Activated CD4-positive, CD25-positive, alpha-beta regulatory T cell treated with anti-CD3 and anti-CD28 coated beads, Interleukin-2, amount 50 U/mL, for 24 hours (primary cell): ENCODE data around the gene DIP2C.

Source experiments
- ATAC-seq, 2 donors: fragments of 150-1000 bp; cut with Tn5 transposase; one replicate each; pipeline ENCODE4 v1.10.0; 2021; ENCODE audit warnings: mild to moderate bottlenecking in 1 of 2, moderate library complexity in 1 of 2

DIP2C gene

GRCh38 chr10:566241-566885 is 123.1 kb downstream of the DIP2C start:
- no peak for ATAC-seq

DNA sequence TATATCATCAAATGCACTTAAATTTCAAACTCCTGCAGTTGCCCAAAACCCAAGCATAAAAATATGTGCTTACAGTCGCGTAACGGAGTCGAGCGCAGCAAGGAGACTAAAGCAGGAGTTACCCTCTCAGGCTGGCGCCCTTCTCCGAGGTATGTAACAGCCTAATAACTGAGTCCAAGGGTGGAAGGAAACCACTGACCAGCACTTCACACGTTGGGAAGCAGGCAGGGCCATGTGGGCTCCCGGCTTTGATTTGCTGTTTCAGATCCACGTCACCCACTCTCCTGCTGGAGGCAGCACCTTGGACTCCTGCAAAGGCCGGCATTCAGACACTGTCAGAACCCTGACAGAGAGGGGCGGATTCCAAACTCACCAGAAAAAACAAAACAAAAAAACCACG is 123.8 kb downstream of the DIP2C start:
- ATAC-seq: no peak

DNA sequence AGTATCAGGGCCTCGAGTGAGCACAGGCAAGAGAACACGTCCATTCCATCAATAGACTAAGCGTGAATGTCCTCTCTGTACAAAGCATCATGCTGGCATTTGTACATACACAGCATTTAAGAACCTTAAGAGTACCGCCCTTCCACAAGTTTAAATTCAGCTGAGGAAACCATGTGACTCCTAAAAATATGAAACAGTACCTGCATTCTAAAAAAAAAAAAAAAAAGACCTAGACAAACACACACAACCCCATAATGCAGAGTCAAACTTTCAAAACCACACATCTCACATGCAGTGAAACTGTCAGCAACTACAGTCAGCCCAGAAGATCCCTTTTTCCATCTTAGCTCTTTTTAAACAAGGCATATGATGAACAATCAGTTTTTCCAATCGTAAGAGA is 124.3 kb downstream of the DIP2C start:
- no peak for ATAC-seq

DNA sequence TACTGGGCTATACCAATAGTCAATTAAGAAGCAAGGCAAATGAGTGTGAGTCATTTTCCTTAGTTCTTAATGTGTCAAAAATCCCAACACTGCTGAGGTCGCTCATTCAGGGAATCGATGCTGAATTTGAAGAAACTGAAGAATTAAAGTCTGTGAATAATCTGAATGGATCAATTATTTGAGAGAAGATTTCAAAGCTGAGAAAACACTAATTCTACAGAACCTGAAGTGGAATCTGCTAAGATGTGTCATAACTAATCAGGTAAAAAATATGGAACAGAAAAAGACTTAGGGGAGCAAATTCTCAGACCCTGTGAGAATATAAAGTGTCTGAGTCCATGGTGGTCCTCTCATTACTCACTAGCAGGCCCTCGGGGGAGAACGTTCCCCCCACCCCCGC is 125.6 kb downstream of the DIP2C start:
- ATAC-seq: no peak

GRCh38 chr10:562142-562541 is 127.3 kb downstream of the DIP2C start:
- ATAC-seq: no peak

- ATAC-seq: no peak
Observed at GRCh38 chr10:561721-562120, 127.7 kb downstream of the DIP2C start.

DNA sequence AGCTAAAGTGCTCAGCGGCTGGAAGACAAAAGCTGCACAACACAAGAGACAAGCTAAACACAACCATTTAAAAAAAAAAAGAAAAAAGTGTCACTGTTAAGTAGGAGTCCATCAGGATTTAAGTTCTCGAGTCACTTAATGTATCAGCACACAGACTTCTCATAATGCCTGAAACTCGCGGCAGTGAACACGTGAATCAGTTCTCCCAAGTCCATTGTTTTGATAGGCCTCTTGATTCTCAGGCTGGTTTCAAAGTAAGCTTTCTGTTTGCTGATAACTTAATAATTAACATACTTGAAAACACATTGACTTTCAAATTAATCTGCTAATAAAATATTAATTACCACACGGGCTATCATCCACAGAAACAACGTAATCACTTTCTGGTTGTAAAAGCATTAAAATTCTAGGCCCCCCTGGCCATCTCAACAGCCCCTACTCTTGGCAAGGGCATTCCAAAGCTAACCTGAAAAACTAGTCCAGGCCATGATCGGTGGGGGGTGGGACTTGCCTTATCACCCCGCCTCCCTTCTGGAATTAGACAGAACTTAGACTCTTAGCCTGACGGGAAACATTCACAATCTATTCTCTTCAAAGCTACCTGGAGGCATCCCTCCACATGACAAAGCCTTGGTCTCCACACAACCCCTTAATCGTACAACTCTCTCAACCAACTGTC is 129.0 kb downstream of the DIP2C start:
- no peak for ATAC-seq

DNA sequence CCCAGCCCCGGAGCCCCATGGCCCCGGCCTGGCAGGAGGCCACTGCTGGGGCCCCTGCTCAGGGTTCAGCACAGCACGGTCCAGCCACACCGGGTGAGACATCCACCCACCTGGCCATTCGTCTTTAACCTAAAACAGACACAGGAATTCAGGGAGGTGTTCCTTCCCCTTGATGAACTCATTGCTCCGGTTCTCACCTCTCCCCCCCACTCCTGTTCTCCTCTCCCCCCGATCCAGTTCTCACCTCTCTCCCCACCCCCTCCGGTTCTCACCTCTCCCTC is 129.8 kb downstream of the DIP2C start:
- ATAC-seq: no peak

- ATAC-seq: no peak
Observed at GRCh38 chr10:558891-559766, 130.3 kb downstream of the DIP2C start.

DNA sequence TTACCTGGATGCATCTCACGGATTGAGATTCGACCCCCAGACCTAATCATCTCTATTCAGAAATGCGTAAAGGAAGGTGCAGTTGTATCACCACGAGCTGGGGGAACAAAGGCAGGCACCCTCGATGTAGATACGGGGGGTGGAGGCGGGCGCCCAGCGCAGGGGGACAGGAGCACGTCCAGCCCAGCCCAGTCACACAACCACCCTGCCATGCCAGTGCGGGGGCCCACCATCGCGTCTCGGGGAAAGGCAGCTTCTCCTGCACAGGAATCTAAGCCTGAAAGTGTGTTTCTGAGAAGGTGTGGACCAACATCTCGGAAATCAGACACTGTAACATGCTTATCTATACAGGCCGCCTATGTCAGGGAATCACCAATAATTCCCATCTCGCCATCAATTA is 131.1 kb downstream of the DIP2C start:
- no peak for ATAC-seq

GRCh38 chr10:557792-558328 is 131.6 kb downstream of the DIP2C start:
- no peak for ATAC-seq

DNA sequence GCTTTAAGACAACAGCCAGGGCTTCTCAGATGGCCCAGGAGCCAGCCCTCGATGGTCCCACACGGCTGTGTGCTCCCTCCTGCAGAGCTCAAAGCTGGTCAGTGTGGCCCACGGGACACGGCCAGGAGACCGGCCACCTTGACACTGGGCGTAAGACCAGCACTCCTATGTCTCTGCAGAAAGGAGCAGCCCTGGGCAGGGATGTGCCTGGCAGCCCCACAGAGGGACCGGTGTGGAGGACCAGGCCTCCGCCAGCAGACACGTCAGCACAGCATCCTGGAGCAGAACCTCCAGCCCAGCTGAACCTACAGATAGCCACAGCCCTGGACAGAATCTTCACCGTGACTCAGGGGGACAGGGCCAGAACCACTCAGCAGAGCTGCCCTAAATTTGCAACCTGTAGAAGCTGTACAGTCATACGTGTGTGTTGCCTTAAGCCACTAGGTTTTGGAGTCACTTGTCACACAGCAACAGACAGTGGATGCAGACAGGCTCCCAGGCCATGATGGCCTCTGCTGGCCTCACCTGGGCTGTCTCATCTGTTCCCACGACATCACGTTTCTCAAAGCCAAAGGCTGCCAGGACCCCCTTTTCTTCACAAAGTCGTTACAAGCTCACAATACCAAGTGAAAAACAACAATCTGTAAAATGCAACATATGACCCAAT is 132.4 kb downstream of the DIP2C start:
- no peak for ATAC-seq

DNA sequence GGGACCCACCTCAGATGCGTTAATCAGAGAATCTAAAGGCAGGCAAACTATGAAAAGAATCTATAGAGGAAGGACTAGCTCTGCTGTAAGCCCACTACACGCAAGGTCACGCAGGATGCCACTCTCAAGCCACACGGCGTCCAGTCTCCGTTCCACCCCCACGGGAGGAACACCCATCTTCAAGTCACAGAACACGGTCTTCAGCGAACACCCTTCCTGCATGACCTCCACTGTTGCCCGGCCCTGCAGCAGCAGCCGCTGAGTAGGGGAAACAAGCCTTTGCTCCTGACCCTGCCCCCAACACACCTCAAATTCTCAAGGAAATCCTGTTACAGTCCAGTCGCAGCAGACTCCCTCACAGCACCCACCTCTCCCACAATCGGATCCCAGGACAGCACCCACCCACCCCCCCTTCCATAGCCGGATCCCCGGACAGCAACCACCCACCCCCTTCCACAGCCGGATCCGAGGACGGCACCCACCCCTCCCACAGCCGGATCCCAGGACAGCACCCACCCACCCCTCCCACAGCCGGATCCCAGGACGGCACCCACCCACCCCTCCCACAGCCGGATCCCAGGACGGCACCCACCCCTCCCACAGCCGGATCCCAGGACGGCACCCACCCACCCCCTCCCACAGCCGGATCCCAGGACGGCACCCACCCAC is 133.7 kb downstream of the DIP2C start:
- ATAC-seq: no peak

GRCh38 chr10:555281-555680 is 134.2 kb downstream of the DIP2C start:
- ATAC-seq: no peak

- no peak for ATAC-seq
Observed at GRCh38 chr10:554182-554848, 135.2 kb downstream of the DIP2C start.

GRCh38 chr10:553233-553632 is 136.2 kb downstream of the DIP2C start:
- no peak for ATAC-seq

- ATAC-seq: no peak
Observed at GRCh38 chr10:552679-553078, 136.8 kb downstream of the DIP2C start.

- no peak for ATAC-seq
Observed at GRCh38 chr10:551373-552252, 137.9 kb downstream of the DIP2C start.

DNA sequence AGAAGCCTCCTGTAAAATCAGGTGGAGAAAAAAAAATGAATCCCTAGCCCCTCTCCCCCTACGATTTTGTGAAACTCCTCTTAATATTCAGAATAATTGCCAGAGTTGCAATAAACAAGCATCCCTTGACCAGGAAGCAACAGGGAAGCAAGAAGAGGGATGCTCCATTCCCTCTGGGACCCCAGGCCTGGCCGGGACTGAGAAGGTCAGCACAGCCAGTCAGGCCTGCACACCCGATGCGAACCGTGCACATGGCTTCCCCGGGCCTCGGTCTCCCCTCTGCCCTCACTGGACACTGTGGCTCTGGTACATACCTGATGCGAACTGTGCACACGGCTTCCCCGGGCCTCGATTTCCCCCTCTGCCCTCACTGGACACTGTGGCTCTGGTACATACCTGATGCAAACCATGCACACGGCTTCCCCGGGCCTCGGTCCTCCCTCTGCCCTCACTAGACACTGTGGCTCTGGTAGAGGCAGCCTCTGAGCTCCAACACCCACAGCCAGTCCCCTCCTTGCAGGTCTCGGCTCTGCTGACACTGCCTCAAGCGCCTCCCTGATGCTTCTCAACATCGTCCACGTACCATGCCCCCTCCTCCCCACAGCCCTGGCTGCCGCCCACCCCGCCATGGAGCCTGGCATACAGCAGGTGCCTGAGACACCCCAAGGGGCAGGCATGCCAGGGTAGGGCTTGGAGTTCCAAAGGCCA is 138.6 kb downstream of the DIP2C start:
- ATAC-seq: no peak

DNA sequence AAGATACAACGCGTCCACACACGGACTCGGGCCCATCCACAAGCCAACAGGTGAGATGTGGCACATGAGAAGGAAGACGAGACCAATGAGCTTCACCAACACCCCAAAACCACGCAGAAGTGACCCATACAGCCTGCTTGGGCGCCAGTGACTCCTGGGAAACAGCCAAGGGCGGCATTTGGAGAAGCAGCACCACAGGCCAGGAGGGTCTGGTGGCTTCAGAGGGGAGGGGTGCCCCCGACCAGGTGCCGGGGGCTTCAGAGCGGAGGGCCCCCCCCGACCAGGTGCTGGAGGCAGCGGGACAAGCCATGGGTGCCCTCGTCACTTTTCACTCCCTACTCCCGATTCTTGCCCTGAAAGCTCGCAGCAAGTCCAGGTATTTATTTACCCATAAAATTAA is 140.1 kb downstream of the DIP2C start:
- no peak for ATAC-seq
